HG03159 (cell line): ENCODE measurements around the gene HSPB2.
"Not testable (repeated sequence)": the region's sequence is repeated elsewhere in the genome, so short reads cannot be mapped to it uniquely, and the experiment has no call there.

Source experiments
- ATAC-seq: cut with Tn5 transposase; IDR thresholded peaks from one replicate; pipeline ENCODE4 v1.9.1; 2021; ENCODE audit warnings: mild to moderate bottlenecking, moderate library complexity; ENCODE audit not compliant: unreplicated experiment

The HSPB2 gene

DNA sequence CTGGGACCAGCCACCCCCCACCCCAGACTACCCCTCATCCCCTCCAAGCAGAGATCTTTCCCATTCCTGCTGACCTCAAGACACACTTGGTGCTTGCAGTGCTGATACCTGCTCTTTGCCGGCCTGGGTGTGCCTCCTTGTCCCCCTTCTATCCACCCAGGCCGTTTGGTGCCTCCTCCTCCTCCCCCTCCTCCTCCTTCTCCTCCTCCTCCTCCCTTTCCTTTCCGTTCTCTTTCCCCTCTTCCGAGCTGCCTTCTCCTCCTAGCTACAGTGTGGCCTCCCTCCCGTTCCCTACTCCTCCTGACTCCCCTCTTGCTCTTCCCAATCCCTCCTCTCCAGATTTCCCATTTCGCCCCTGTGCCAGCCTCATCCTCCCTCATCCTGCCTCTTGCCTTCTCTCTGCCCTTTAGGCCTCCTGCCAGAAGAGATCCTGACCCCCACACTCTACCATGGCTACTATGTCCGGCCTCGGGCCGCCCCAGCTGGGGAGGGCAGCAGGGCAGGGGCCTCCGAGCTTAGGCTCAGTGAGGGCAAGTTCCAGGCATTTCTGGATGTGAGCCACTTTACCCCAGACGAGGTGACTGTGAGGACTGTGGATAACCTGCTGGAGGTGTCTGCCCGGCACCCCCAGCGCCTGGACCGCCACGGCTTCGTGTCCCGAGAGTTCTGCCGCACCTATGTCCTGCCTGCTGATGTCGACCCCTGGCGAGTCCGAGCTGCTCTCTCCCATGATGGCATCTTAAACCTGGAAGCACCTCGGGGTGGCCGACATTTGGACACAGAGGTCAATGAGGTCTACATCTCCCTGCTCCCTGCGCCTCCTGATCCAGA, 712 bp downstream of the HSPB2 start:
- ATAC-seq: no peak

DNA sequence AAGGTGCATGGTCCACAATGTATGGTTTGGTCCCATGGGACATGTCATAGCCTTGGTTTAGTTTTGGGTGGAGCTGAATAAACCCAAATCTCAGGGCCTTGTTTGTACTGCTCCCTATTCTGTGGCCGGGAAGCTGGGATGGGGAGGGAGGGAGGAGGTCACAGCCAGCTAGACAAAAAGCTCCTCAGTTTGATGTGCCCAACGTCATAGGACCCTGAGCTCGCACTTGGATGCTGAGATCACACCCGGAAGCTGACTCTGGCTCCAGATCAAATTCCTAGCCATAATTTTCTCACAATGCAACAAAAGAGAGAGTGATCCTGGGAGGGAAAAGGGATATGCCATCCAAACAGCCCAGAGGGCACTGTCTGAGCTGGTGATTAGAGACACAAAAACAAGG, 1.5 kb downstream of the HSPB2 start:
- no peak for ATAC-seq

DNA sequence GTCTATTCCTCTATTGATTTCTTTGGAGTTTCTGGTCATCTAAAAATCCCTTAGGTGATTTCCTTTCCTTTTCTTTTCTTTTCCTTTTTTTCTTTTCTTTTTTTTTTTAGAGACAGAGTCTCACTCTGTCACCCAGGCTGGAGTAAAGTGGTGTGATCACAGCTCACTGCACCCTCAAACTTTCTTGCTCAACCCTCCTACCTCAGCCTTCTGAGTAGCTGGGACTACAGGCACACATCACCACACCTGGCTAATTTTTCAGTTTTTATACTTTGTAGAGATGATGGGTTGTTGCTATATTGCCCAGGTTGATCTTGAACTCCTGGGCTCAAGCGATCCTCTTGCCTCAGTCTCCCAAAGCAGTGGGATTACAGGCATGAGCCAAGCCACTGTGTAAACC, 4.2 kb downstream of the HSPB2 start:
- ATAC-seq: no peak

DNA sequence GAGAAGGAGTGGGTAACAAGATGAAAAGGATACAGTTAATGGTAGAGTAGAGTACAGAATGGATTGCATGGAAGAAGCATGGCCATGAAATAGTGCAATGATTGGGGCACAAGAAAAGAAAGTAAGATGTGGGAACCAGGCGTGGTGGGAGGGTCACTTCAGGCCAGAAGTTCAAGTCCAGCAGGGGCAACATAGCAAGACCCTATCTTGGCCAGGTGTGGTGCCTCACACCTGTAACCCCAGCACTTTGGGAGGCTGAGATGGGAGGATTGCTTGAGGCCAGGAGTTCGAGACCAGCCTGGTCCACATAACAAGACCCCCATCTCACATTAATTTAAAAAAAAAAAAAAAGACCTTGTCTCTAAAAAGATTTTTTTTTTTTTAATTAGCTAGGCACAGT, 4.8 kb downstream of the HSPB2 start:
- ATAC-seq: no peak

DNA sequence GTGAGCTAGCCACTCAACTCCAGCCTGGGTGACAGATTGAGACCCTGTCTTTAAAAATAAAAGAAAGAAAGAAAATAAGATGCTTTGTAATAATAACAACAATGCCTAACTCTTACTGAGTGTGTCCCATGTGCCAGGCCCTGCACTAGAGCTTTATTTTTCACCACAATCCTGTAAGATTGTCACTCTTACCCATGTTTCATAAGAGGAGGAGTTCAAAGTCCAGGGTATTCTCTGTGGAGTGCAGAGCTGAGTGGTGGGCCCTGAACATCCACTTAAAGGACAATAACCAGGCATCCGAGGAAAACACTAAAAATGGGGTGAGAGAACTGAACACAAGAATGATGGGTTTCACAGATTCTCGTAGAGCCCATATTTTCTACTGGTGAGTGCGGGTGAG, 5.3 kb downstream of the HSPB2 start:
- no peak for ATAC-seq

DNA sequence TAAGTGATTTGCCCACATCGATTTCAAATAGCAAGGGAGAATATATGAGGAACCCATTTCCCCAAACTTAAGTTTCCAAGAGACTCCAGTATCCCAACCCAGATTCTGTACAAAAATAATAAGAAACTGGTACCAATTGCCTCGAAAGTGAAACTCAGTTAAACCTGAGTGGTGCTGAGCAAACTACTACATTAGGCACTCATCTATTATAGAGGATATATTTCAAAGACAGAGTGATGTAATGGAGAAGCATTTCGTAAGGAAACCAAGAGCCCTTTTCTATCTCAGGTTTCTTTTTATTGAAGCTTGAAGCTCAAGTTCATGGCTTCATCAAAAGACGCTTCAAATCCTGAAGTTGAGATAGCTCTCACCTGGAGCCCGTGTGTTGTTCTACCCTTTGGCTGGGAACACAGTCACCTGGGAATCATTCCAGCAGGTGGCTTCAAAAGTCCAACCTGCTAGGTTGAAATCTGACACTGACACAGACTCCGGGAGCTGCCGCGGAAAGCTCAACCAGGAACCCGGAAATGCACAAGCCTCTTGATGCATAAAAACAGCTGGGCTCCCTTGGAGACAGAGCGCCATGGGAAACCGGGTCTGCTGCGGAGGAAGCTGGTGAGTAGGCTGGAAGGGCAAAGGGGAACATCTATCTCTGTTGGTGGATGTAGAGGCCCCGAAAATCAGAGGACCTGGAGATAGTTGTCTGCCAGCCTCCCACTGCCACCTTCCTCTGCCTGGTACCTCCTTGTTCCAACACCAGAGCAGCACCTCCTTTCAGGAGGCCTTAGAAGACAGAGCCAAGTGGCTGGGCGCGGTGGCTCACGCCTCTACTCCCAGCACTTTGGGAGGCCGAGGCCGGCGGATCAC, 6.1 kb downstream of the HSPB2 start, which contains the start of gene C11orf52:
Gene C11orf52, plus strand, starts transcription at position 524 of the 867 bp plus-strand sequence. Its CDS starts 60 bp downstream, at position 584.
- no peak for ATAC-seq

DNA sequence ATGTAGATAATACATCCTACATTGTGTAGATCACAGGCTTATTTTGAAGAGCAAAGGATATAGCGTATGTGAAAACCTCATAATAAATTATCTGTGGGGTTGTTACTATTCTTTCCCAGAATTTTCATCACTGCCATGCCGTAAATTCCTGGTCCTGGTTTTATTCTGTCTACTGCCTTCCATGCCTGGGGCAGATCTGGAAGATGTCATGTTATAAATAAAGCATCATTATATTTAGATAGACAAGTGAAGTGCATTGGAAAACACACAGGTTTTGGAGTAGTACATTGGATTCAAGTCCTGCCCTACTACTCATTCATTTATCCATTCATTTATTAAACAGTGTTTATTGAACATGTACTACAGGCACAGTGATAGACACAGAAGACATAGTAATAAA, 8.4 kb downstream of the HSPB2 start:
- ATAC-seq: no peak

DNA sequence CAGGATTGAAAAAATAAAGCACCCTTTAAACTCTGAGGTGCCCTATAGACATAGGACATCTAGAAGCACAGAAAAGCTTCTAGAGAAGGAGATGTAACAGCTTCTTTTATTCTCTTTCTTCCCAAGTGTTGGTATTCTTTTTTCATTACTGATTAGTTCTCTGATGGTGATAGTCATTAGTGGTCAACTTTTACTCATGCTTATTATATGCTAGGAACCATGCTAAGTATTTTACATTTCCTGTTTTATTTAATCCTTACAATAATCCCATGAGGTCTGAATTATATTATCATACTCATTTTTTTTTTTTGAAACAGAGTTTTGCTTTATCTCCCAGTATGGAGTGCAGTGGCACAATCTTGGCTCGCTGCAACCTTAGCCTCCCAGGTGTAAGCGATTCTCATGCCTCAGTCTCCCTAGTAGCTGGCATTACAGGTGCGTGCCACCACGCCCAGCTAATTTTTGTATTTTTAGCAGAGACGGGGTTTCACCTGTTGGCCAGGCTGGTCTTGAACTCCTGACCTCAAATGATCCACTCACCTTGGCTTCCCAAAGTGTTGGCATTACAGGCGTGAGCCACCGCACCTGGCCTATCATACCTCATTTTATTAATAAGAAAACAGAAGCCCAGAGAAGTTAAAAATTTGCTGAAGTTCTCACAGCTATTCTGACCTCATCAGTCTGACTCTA, 9.2 kb downstream of the HSPB2 start:
- ATAC-seq: no peak

DNA sequence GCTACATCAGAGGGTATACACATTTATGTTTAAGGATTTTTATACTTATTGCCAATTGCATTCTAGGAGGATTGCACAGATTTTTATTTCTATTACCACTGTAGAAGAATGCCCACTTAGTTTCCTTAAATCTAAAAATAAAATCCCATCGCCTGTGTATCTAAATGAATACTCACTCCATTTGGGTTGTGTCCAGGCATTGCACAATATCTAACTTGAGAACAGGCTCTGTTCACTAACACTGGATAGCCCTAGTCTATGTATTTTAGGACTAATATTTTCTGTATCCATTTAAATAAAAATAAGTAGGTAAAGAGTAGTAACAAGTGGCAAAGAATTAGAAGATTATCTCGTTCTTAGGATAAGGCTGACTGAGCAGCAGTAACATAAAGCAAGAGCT, 10.3 kb downstream of the HSPB2 start:
- no peak for ATAC-seq

DNA sequence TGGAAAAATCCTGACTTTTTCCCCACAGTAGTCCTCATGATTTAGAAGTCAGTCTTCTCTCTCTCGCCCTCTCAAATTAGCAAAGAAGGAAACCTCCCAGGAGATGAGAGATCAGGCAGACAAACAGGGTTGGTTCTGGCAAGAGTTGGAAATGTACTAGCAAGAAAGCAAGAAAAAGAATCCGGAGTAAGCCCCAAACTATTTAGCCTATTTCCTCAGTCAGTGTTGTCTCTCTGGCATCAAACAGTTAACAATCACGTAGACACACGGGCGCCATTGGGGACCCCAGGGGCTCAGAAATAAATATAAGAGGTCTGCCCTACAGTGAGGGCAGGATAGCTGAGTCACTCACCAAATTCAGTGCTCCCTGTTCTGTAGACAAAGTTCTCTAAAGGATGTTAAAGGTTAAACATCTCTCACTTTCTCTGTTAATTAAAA, 10.8 kb downstream of the HSPB2 start:
- no peak for ATAC-seq

DNA sequence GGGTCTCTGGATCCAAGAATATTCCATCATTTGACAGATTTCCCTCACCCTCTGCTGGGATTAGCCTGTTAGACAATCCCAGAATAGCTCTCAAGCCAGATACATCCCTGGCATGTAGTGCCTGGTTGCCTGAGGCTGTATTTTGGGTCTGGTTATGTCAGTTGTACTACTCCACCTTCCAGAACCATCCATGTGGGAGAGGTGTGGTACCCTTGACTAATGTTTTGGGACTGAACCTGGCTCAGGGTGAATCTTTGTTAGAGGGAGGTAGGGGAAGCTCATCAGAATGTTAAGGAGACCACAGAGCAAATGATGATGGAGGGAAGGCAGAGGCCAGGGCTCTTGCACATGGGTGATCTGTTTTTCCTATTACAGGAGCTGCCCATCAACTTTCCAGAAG, 11.4 kb downstream of the HSPB2 start:
- ATAC-seq: no peak

DNA sequence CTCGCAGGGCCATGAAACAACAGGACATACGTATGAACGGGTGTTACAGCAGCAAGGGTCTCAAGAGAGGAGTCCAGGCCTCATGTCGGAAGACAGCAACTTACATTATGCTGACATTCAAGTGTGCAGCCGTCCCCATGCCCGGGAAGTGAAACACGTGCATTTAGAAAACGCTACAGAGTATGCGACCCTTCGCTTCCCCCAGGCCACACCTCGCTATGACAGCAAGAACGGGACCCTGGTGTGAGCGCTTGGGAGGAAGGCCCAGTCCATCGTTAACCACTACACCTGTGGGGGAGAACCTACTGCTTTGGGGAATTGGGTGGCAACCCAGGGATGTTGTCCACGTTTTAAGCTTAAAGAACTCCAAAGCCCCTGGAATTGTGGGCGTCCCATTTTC, 13.4 kb downstream of the HSPB2 start:
- no peak for ATAC-seq

DNA sequence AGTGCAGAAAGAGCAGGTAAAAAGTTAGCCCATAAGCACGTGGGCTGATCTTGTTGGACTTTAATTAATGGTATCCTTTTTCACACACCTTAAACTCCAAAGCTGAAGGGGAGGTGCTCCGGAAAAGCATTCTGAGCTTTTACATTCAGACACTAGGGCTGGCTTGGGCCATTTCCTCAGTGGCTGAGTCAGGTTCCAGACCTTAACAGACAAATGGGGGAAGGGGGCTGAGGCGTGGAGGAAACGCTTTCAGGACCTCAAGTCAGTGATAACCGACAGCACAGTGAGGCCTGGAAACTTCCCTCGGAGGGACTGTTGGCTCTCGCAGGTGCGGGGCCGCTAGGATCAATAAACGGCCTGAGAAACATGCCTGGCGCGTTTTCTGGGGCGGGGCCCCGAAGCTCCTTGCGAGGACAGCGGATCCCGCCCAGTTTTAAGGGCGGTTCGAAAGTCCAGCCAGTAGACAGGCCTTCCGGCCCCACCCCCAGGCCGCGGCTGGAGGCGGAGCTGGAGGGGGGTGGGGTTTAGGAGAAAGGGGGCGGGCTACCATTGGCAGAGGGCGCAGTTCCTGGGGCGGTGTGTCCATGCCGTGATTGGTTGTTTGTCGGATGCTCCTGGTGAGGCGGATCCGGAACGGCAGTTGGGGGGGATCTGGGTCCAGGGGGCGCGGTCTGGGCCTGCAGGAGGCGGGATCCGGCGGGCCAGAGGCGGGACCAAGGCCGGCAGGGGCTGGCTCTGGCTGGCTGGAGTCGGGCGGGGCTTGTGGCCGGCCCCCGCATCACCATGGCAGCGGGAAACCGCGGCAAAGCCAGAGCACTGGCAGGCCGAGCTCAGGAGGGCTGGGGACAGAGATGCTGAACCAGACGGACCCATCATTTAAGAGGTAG, 14.2 kb downstream of the HSPB2 start:
- peak; percentile 91 for ATAC-seq

DNA sequence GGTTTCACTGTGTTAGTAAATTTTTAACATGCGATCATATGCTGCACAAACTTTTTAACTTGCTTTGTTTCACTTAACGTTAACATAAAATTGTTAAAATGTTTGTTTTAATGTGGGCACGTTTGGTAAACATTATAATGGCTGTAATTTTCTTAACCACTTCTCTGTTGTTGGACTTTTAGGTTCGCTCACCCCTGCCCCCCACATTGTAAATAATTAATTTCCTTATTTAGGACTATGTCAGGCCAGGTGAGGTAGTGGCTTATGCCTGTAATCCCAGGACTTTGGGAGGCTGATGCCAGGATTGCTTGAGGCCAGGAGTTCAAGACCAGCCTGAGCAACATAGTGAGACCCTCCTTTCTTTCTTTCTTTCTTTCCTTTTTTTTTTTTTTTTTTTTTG, 17.9 kb downstream of the HSPB2 start:
- no peak for ATAC-seq

DNA sequence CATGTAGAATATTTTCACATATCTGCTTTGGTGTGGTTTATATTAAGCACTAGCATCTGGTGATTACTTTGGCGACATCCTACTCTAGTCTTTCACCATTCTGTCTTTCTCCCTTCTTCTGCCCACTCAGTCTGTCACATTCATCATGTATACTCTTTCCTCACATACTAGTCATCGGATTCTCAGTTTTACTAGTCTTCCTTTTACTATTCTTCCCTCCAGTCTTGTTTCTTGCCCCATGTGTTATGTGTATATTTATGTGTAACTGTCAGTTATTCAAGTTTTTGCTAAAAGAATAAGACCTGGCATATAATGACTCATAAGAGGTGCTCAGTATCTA, 20.0 kb downstream of the HSPB2 start:
- ATAC-seq: no peak

DNA sequence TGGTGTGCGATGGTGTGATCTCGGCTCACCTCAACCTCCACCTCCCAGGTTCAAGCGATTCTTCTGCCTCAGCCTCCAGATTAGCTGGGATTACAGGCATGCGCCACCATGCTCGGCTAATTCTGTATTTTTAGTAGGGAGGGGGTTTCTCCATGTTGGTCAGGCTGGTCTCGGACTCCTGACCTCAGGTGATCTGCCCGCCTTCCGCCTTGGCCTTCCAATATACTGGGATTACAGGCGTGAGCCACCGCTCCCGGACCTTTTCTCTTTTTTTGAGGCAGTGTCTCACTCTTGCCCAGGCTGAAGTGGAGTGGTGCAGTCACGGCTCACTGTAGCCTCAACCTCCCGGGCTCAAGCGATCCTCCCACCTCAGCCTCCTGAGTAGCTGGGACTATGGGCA, 20.6 kb downstream of the HSPB2 start:
- not testable (repeated sequence) for ATAC-seq

DNA sequence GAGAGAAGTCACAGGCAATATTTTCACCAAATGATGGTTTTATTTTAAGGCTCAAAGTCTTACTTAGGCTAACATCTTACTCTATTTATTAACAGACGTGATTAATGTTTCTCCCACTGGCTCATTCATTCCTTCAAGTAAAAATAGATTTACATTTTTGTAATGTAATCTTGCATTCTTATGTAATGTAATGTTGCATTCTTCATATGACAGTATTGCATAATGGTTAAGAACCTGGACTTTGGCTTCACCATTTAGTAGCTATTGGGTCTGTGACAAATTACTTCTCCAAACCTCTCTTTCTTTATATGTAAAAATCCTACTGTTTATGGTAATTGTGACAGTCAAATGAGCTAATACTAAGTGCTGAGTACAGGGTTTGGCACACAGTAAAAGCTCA, 21.3 kb downstream of the HSPB2 start:
- ATAC-seq: no peak

DNA sequence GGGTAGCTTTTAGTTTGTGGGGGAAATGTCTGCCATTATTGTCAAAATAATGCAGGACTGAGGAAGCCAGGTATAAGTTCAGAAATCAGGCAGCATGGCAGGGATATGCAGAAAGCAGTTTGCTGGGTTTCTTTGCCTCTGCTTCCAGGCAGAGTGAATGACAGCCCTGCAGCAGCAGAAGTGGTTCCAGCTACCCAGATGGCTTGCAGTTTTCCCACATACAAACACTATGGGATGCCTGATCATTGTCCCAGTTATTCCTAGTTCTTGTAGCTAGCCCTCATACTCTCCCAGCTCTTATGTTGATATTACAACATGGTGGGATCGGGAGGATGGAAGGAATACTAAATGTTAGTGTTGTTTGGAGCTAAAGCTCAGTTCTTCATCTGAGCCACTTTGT, 21.8 kb downstream of the HSPB2 start:
- no peak for ATAC-seq

DNA sequence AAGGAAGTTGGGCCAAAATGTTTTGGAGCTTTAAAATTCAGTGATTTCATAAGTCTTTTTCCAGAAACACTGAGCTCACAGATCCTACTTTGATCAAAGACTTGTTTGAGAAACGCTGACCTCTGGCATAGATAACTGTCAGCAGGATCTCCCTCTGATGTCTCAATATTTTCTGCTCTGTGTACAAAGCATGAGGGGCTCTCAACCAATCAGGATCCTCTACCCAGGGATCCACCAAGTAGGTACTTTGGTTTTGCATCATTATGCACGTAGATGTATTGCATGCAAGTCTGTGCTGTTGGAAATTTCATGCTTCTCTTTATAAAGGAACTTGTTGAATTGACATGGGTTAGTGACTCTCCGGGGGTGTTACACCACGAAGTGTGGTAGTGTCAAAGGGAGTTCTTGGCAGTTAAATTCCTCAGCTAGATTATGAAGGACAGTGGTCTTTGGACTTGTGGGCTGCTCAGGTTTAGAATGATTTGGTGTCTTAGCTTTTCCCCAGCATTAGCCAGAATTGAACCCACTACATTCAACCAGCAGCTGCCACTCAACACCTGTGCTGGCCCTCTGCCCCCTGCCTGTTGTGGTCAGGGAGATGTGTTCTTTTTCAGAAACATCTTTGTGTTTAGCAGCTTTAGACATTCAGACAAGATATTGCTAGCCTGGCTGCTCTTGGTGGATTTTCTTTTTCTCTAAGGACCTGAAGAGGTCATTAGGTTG, 22.9 kb downstream of the HSPB2 start:
- ATAC-seq: no peak

DNA sequence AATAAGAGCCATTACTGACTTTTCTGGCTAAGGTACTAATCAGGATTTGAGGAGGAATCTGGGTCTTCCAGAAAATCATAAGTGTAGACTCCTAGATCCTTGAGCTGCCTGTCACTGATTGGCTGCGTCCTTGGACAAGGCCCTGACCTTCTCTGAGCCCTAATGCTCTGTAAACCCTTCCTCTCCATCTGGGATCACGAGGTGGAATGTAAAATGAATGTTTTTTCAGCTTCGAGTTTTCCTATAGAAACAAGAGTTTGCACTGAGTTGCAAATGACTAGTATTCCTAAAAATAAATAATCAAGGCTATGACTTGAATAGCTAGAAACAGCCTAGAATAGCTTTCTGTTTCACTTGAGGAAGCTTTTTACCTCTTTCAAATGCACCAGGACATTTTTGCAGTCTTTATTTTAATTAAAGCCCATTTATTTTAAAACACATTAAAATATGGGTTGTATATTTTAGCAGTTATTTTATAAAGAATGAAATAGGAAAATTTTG, 23.6 kb downstream of the HSPB2 start:
- no peak for ATAC-seq
